PC-3 (cell line): ENCODE measurements around the gene JAG2. TPM values are rescaled to one million over a fixed set of nuclear protein-coding genes. Genes with fewer than 3 reads are reported as not detected.

Source experiments
- ATAC-seq: fragments of 200-7000 bp; cut with Tn5 transposase; 2 replicates; pipeline ENCODE4 v1.9.1; 2020; ENCODE audit warnings: mild to moderate bottlenecking, moderate library complexity
- BruUV-seq: library from RNA; stranded (reverse); fragments of 400-500 nt; replicated peaks from 2 replicates; lab custom pipeline; 2021; lab: Mats Ljungman, UMichigan
- CTCF ChIA-PET: fragments of 300-600 bp; sonication (Branson Sonifier 250); formaldehyde crosslinking; loops from one replicate; lab custom pipeline; 2022; ENCODE audit warnings: antibody characterized with exemption; lab: Charles Lee
- POLR2A ChIA-PET: fragments of 300-600 bp; sonication (Branson Sonifier 250); formaldehyde crosslinking; loops from one replicate; lab custom pipeline; 2022; ENCODE audit warnings: antibody characterized with exemption; ENCODE audit not compliant: unreplicated experiment; lab: Charles Lee
- DNase-seq: peaks from one replicate; pipeline ENCODE4 v3.0.0-alpha.2; 2015
- H2AFZ ChIP-seq: fragments of 300-600 bp; sonication (generic); 2 replicates; pipeline ENCODE4 v1.6.0; 2016; ENCODE audit warnings: antibody characterized with exemption, low read length
- H3F3A ChIP-seq: fragments of 300-600 bp; sonication (generic); one replicate; pipeline ENCODE4 v1.6.0; 2017; ENCODE audit warnings: antibody characterized with exemption, low read length, control low read depth, mild to moderate bottlenecking; ENCODE audit not compliant: unreplicated experiment
- H3K27ac ChIP-seq: fragments of 300-600 bp; sonication (generic); 2 replicates; pipeline ENCODE4 v1.5.1; 2016; ENCODE audit warnings: mild to moderate bottlenecking, low read length
- H3K27me3 ChIP-seq: fragments of 300-600 bp; sonication (generic); 2 replicates; pipeline ENCODE4 v1.6.1; 2016; ENCODE audit warnings: low read length, mixed read lengths
- H3K36me3 ChIP-seq: fragments of 300-600 bp; sonication (generic); 2 replicates; pipeline ENCODE4 v1.6.1; 2016; ENCODE audit warnings: low read depth, mixed run types, low read length, mixed read lengths
- H3K4me1 ChIP-seq: fragments of 300-600 bp; sonication (generic); 2 replicates; pipeline ENCODE4 v1.5.1; 2016; ENCODE audit warnings: low read length; ENCODE audit not compliant: insufficient read depth
- H3K4me2 ChIP-seq: fragments of 300-600 bp; sonication (generic); 2 replicates; pipeline ENCODE4 v1.6.0; 2016; ENCODE audit warnings: low read length
- H3K4me3 ChIP-seq: fragments of 300-600 bp; sonication (generic); 2 replicates; pipeline ENCODE4 v1.5.1; 2016; ENCODE audit warnings: mild to moderate bottlenecking, low read length, mixed read lengths
- H3K79me2 ChIP-seq: fragments of 300-600 bp; sonication (generic); 2 replicates; pipeline ENCODE4 v1.6.1; 2017; ENCODE audit warnings: low read length, mixed read lengths
- H3K9ac ChIP-seq: fragments of 300-600 bp; sonication (generic); 2 replicates; pipeline ENCODE4 v1.6.0; 2016; ENCODE audit warnings: mild to moderate bottlenecking, low read length
- H3K9me2 ChIP-seq: fragments of 300-600 bp; sonication (generic); replicated peaks from 2 replicates; pipeline ENCODE4 v1.6.1; 2016; ENCODE audit warnings: mixed run types, low read length, mixed read lengths
- H3K9me3 ChIP-seq: fragments of 300-600 bp; sonication (generic); 2 replicates; pipeline ENCODE4 v1.6.1; 2016; ENCODE audit warnings: low read length, mixed read lengths
- H4K20me1 ChIP-seq: fragments of 300-600 bp; sonication (generic); 2 replicates; pipeline ENCODE4 v1.6.1; 2016; ENCODE audit warnings: low read length, mixed read lengths
- EZH2 ChIP-seq: fragments of 300-600 bp; sonication (generic); IDR thresholded peaks from one replicate; pipeline ENCODE4 v1.6.1; 2017; ENCODE audit warnings: antibody characterized with exemption, mild to moderate bottlenecking, low read length; ENCODE audit not compliant: unreplicated experiment
- EZH2phosphoT487 ChIP-seq: fragments of 300-600 bp; sonication (generic); IDR thresholded peaks from 2 replicates; pipeline ENCODE4 v1.6.1; 2018; ENCODE audit warnings: mild to moderate bottlenecking, antibody characterized with exemption, low read length, borderline replicate concordance
- intact Hi-C: fragments of 100-400 bp; cut with micrococcal nuclease; formaldehyde crosslinking; loops from 2 replicates; pipeline ENCODE4 v1.9.0; 2023
- total RNA-seq: library from RNA; depleted of rRNA; stranded (reverse); fragments of >200 nt; gene quantifications from 2 replicates; pipeline ENCODE4 v1.2.3, GENCODE V29; 2014
- TF ChIP-seq, protein P1 (sequence below): fragments of 300-600 bp; sonication (generic); conservative IDR thresholded peaks from 2 replicates; pipeline ENCODE4 v1.5.1; 2017; ENCODE audit warnings: antibody characterized with exemption, low read depth, mild to moderate bottlenecking, low read length

JAG2 gene
- total RNA-seq, 1 experiment from 2014 or later = 57.1 TPM

DNA sequence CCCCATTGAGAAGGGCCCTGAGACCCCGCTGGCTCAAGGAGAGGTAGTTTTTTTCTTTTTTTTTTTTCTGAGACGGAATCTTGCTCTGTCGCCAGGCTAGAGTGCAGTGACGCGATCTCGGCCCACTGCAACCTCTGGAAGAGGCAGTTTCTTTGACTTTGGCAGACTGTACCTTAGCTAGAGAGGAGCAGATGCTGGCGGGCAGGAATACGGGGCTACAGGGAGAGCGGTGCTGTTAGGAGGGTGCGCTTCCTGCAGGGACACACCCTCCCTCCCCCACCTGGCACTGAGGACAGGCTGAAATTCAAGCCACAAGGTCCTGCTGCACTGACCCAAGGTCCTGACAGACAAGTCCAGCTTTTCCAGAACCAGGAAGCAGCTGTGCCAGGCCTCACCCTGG, 44.8 kb upstream of the JAG2 start:
- no peak overlapping the region for H2AFZ ChIP-seq
- no peak overlapping the region for H3K4me2 ChIP-seq
- no peaks in the 10 kb centered on the region for H4K20me1 ChIP-seq
- H3K4me1 ChIP-seq = no peaks in the 10 kb centered on the region
- intact Hi-C loops = no loop called here
- ChIA-PET POLR2A (no interaction called here), CTCF (no interaction called here)
- no peak overlapping the region for H3K4me3 ChIP-seq
- H3F3A ChIP-seq = no peaks in the 10 kb centered on the region
- BruUV-seq = no TSS peak
- ATAC-seq (no peak), DNase-seq (no peak)
- no peaks in the 10 kb centered on the region for H3K36me3 ChIP-seq
- H3K9me3 ChIP-seq = no peaks in the 10 kb centered on the region
- TF ChIP-seq, protein P1, sequence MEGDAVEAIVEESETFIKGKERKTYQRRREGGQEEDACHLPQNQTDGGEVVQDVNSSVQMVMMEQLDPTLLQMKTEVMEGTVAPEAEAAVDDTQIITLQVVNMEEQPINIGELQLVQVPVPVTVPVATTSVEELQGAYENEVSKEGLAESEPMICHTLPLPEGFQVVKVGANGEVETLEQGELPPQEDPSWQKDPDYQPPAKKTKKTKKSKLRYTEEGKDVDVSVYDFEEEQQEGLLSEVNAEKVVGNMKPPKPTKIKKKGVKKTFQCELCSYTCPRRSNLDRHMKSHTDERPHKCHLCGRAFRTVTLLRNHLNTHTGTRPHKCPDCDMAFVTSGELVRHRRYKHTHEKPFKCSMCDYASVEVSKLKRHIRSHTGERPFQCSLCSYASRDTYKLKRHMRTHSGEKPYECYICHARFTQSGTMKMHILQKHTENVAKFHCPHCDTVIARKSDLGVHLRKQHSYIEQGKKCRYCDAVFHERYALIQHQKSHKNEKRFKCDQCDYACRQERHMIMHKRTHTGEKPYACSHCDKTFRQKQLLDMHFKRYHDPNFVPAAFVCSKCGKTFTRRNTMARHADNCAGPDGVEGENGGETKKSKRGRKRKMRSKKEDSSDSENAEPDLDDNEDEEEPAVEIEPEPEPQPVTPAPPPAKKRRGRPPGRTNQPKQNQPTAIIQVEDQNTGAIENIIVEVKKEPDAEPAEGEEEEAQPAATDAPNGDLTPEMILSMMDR = no peak
- TF ChIP-seq EZH2phosphoT487 = no peak
- no peak for TF ChIP-seq EZH2
- no peak overlapping the region for H3K27ac ChIP-seq
- H3K9me2 ChIP-seq = no peaks in the 10 kb centered on the region
- no peak overlapping the region for H3K9ac ChIP-seq
- H3K79me2 ChIP-seq = no peaks in the 10 kb centered on the region
- no peaks in the 10 kb centered on the region for H3K27me3 ChIP-seq

DNA sequence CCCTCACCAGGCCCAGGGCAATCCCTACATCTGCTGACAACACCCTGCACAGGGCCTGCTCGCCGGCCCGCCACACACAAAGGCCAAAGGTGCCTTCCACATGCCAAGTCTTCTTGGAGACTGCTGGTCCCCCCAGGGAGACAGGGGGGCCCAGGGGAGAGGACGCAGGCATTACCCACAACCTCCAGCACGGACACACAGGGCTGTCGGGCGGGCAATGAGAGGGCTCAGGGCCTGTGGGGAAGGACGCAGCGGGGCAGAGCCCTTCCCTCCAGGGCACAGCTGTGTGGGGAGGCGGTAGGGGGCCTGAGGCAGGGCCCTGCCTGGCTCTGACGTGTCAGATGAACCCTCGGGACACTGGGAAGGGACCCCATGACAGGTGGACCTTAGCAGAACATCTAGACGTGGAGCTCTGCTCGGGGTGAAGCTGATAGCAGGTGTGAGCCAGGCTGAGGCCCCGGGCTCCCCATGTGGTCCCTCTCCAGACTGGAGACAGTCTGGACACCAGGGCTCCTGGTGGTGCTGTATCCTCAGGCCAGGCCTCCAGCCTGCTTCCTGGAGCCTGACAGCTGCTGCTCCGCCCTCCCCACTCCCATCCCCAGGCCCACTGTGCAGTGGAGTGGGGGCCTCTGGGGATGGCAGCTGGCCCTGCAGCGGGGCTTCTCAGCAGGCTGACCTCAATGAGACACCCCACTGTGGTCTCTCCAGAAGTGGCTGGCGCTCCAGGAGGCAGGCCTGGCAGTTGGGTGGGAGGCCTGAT, 44.1 kb upstream of the JAG2 start:
- no peaks in the 10 kb centered on the region for H3K79me2 ChIP-seq
- POLR2A ChIA-PET = no interaction called here
- no peaks in the 10 kb centered on the region for H3F3A ChIP-seq
- H3K27me3 ChIP-seq = no peaks in the 10 kb centered on the region
- no peaks in the 10 kb centered on the region for H3K4me1 ChIP-seq
- H3K36me3 ChIP-seq = no peaks in the 10 kb centered on the region
- H3K9me3 ChIP-seq = no peaks in the 10 kb centered on the region
- no peak overlapping the region for H2AFZ ChIP-seq
- no peak for ATAC-seq
- no peak overlapping the region for H3K4me2 ChIP-seq
- no peaks in the 10 kb centered on the region for H3K9me2 ChIP-seq
- no peak for TF ChIP-seq EZH2phosphoT487
- TF ChIP-seq EZH2 = no peak
- TF ChIP-seq, protein P1 = no peak
- no peak overlapping the region for H3K27ac ChIP-seq
- H3K9ac ChIP-seq = no peak overlapping the region
- intact Hi-C loops = no loop called here
- BruUV-seq = no TSS peak
- DNase-seq = no peak
- CTCF ChIA-PET = no interaction called here
- no peak overlapping the region for H3K4me3 ChIP-seq
- no peaks in the 10 kb centered on the region for H4K20me1 ChIP-seq

DNA sequence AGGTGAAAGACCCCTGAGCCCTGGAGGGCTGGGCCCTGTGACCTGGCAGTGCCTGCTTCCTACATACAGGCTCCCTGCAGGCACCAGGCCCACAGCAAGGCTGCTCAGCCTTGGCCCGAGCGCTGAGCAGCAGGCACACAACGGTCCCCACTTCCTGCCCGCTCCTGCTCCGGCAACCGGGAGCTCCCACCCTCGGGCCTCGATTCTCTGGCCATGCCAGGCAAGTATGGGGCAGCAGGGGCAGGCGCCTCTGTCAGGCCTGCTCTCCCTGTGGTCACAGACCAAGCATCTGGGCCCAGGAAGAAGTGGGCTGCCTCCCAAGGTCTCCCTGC, 43.1 kb upstream of the JAG2 start:
- no TSS peak for BruUV-seq
- Histone ChIP-seq H3K9me3 (no peaks in the 10 kb centered on the region), H3K4me2 (no peak overlapping the region), H3K27me3 (no peaks in the 10 kb centered on the region), H3K9me2 (no peaks in the 10 kb centered on the region), H3K27ac (no peak overlapping the region), H3K36me3 (no peaks in the 10 kb centered on the region), H3K4me1 (no peaks in the 10 kb centered on the region), H2AFZ (no peak overlapping the region), H3K79me2 (no peaks in the 10 kb centered on the region), H3K4me3 (no peak overlapping the region), H3K9ac (no peak overlapping the region), H3F3A (no peaks in the 10 kb centered on the region), H4K20me1 (no peaks in the 10 kb centered on the region)
- DNase-seq = no peak
- ATAC-seq = no peak
- POLR2A ChIA-PET = no interaction called here
- CTCF ChIA-PET = no interaction called here
- TF ChIP-seq, protein P1 = no peak
- TF ChIP-seq EZH2phosphoT487 (no peak), EZH2 (no peak)
- intact Hi-C loops = no loop called here
